ENCODE data around the gene FAM13A. TPM values are rescaled to one million over a fixed set of nuclear protein-coding genes. Genes with fewer than 3 reads are reported as not detected.

The FAM13A gene
- total and polyA plus RNA-seq, 2 of the 8 experiments (the other 6 are each of a cell fraction or from before 2014, with no cell fraction given), result 7.1 to 16.5 TPM

DNA sequence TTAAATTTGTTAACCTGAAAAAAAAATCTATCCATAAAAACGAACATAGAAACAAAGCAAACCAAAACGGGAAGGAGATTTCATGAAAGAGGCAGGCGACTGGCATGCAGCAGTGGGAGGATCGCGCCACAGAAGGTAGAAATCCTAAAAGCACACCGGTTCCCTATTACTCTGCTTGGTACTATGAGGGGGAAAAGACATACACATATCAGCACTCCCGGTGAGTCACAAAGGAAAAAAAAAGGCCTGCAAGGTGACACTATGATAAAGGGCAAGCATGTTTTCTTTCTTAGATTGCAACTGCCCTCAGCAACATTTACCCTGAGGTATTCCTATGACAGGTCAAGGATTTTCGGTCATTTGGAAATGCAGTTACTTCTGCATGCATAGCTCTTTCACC, 298.7 kb downstream of the FAM13A start:
- Histone ChIP-seq H3K23ac (ENCODE audit: insufficient read length) (no peak overlapping the region), H4K5ac (ENCODE audit: insufficient read length, low read depth, low read length) (no peak overlapping the region), H4K8ac (ENCODE audit: extremely low read depth, insufficient read depth, low read length) (no peak overlapping the region), H3K27me3 (replicated peaks in 1 of 4; ENCODE audit: control insufficient read depth in 3 of 4, extremely low read depth in 1 of 4, insufficient read depth in 3 of 4, low read length in 3 of 4) (no peaks in the 10 kb centered on the region), H3K18ac (ENCODE audit: extremely low read depth, low read length) (no peak overlapping the region), H2AFZ (ENCODE audit: low read length) (no peak overlapping the region), H2BK20ac (ENCODE audit: low read length) (no peak overlapping the region), H3K9me3 (ENCODE audit: insufficient read depth in 2 of 2, low read depth in 1 of 2, low read length in 1 of 2) (no peaks in the 10 kb centered on the region), H3K27ac (ENCODE audit: low read depth, low read length) (no peak overlapping the region; the same call in 1 of the 2 replicates), H3K56ac (replicated peaks; ENCODE audit: insufficient read length, low read depth, low read length) (no peak overlapping the region), H3K4me1 (replicated peaks in 1 of 4; ENCODE audit: control insufficient read depth in 3 of 4, insufficient read depth in 4 of 4, low read length in 3 of 4) (peaks cover 3 to 11% (median 8%) of the 10 kb centered on the region in 4 experiments; a peak in 4 of 7 replicates), H3K79me1 (ENCODE audit: low read depth, low read length) (no peaks in the 10 kb centered on the region), H2BK15ac (ENCODE audit: low read length) (no peak overlapping the region), H3K79me2 (ENCODE audit: control insufficient read depth in 1 of 2, insufficient read depth in 2 of 2, low read length in 2 of 2) (no peaks in the 10 kb centered on the region), H3K4ac (replicated peaks; ENCODE audit: insufficient read length, low read depth, low read length) (no peak overlapping the region), H4K20me1 (replicated peaks in 1 of 2; ENCODE audit: control insufficient read depth in 1 of 2, insufficient read depth in 2 of 2, low read length in 2 of 2) (peaks cover 0 to 3% of the 10 kb centered on the region in 2 experiments), H3K36me3 (ENCODE audit: control insufficient read depth in 2 of 4, insufficient read depth in 4 of 4, low read length in 3 of 4) (no peaks in the 10 kb centered on the region), H2BK5ac (ENCODE audit: low read depth, low read length) (no peak overlapping the region), H4K91ac (replicated peaks; ENCODE audit: insufficient read length, low read length) (no peak overlapping the region), H3K4me3 (ENCODE audit: extremely low read depth in 1 of 4, insufficient read depth in 2 of 4, low read depth in 3 of 4, low read length in 4 of 4) (no peak overlapping the region), H2AK5ac (ENCODE audit: low read depth, low read length) (no peak overlapping the region), H2BK12ac (ENCODE audit: low read depth, low read length) (no peak overlapping the region), H3K9ac (replicated peaks in 1 of 4; ENCODE audit: extremely low read depth in 1 of 4, low read depth in 3 of 4, low read length in 3 of 4) (no peak overlapping the region), H3K14ac (ENCODE audit: insufficient read length) (no peak overlapping the region), H3K23me2 (ENCODE audit: low read depth, low read length) (no peaks in the 10 kb centered on the region), H2BK120ac (replicated peaks; ENCODE audit: low read depth, low read length) (no peak overlapping the region), H3K4me2 (ENCODE audit: insufficient read depth in 1 of 2, low read depth in 2 of 2, low read length in 2 of 2) (no peak overlapping the region)
- ChIA-PET POLR2A (ENCODE audit: partially characterized antibody) (interaction anchor here (0.7 kb wide), 1 partner anchor 339 kb away, joined by 4 read pairs; no protein-coding TSS in a partner anchor), CTCF (ENCODE audit: partially characterized antibody) (interaction anchor here (0.7 to 1.4 kb wide), 3 partner anchors 11 to 204 kb away, joined by 3 to 5 read pairs (median 4); no protein-coding TSS in a partner anchor)
- WGBS, 2 experiments (ENCODE audit: extremely low coverage in 1 of 2, insufficient coverage in 1 of 2, insufficient read length in 1 of 2, insufficient replicate concordance in 2 of 2, low coverage in 1 of 2, low lambda C conversion rate in 2 of 2, missing lambda C conversion rate in 1 of 2), result 70% methylated on average over 8 of the region's 8 CpGs; no CpG with 5 or more reads in 1 of the 2 experiments
- no peak for DNase-seq (ENCODE audit: low read depth in 1 of 2, low spot score in 2 of 2)
- FAIRE-seq, result no peak
- TF ChIP-seq CEBPB (IDR thresholded peaks at IDR 0.05; ENCODE audit: low read depth, low read length) (no peak), TAF7 (optimal IDR thresholded peaks at IDR 0.05; ENCODE audit: borderline replicate concordance, low read depth, low read length) (no peak), SRF (IDR thresholded peaks at IDR 0.05; ENCODE audit: low read depth, low read length) (no peak), JUND (IDR thresholded peaks at IDR 0.05; ENCODE audit: low read length) (no peak)

Data from H1 (cell line).